Measurements from ENCODE around the gene PLIN1. TPM values are rescaled to one million over a fixed set of nuclear protein-coding genes. Genes with fewer than 3 reads are reported as not detected.

Gene PLIN1
- polyA plus RNA-seq, 1 donor (not counting 4 experiments of a cell fraction or from before 2014, with no cell fraction given) = 0.30 TPM

GRCh38 chr15:89652131-89652530 lies 27.0 kb downstream of the PLIN1 start:
- peaks cover 6% of the 10 kb centered on the region for H3K27me3 ChIP-seq (ENCODE audit: control insufficient read depth, extremely low read depth, insufficient read depth, low read length)
- H2AFZ ChIP-seq (ENCODE audit: control insufficient read depth, low read length) = no peak overlapping the region
- H3K9me1 ChIP-seq (ENCODE audit: control insufficient read depth, extremely low read depth, insufficient read depth, low read length) = no peaks in the 10 kb centered on the region
- no peak overlapping the region for H3K4me3 ChIP-seq (ENCODE audit: control insufficient read depth in 2 of 3, extremely low read depth in 1 of 3, insufficient read depth in 2 of 3, low read depth in 1 of 3, low read length in 3 of 3)
- no peaks in the 10 kb centered on the region for H3K79me2 ChIP-seq (ENCODE audit: control insufficient read depth, insufficient read depth, low read length)
- H3K4me2 ChIP-seq (ENCODE audit: control insufficient read depth, extremely low read depth, insufficient read depth, low read depth, low read length) = no peak overlapping the region
- dilution Hi-C loops (cut with MboI; ENCODE audit: extremely low pct_ligation_motif_present, low sequenced_read_pairs) = no loop called here
- no peaks in the 10 kb centered on the region for H4K20me1 ChIP-seq (ENCODE audit: control insufficient read depth, extremely low read depth, insufficient read depth, low read length)
- peaks cover 3% of the 10 kb centered on the region for H3K4me1 ChIP-seq (ENCODE audit: control insufficient read depth, extremely low read depth, insufficient read depth, low read length)
- FAIRE-seq = no peak
- H3K36me3 ChIP-seq (ENCODE audit: control insufficient read depth in 2 of 2, extremely low read depth in 1 of 2, insufficient read depth in 2 of 2, low read length in 2 of 2) = no peaks in the 10 kb centered on the region
- no peak for DNase-seq (ENCODE audit: low read depth, low spot score)
- no peaks in the 10 kb centered on the region for H3K9me3 ChIP-seq (ENCODE audit: control insufficient read depth, low read depth, low read length)
- no peak overlapping the region for H3K9ac ChIP-seq (ENCODE audit: control insufficient read depth, extremely low read depth, insufficient read depth, low read length)
- no peak overlapping the region for H3K27ac ChIP-seq (ENCODE audit: control insufficient read depth, insufficient read depth, low read length)
- no peak for TF ChIP-seq EZH2 (IDR thresholded peaks at IDR 0.05; ENCODE audit: low read length)

DNA sequence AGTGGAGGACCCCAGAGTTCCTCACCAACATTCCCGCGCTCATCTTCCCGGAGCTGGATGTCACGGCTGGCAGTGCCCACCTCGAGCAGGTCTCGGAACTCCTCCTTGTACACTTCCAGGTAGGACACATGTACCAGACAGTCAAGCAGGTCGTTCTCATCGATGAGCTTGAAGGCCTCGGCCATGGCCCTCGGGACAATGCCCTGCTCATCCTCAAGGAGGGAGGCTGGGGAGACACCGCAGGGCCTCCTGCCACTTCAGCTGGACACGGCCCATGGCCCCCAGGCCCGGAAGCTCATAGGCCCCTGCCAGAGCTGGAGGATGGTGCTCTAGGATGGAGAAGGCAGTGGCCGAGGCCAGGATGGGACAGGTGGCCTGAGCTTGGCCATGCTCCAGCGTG lies 29.5 kb downstream of the PLIN1 start:
- no peaks in the 10 kb centered on the region for H3K9me1 ChIP-seq (ENCODE audit: control insufficient read depth, extremely low read depth, insufficient read depth, low read length)
- H3K36me3 ChIP-seq (ENCODE audit: control insufficient read depth in 2 of 2, extremely low read depth in 1 of 2, insufficient read depth in 2 of 2, low read length in 2 of 2) = no peaks in the 10 kb centered on the region
- DNase-seq (ENCODE audit: low read depth, low spot score) (no peak), FAIRE-seq (no peak)
- no peak overlapping the region for H3K27ac ChIP-seq (ENCODE audit: control insufficient read depth, insufficient read depth, low read length)
- no peak overlapping the region for H2AFZ ChIP-seq (ENCODE audit: control insufficient read depth, low read length)
- no peak overlapping the region for H3K4me2 ChIP-seq (ENCODE audit: control insufficient read depth, extremely low read depth, insufficient read depth, low read depth, low read length)
- H3K9ac ChIP-seq (ENCODE audit: control insufficient read depth, extremely low read depth, insufficient read depth, low read length) = no peak overlapping the region
- H4K20me1 ChIP-seq (ENCODE audit: control insufficient read depth, extremely low read depth, insufficient read depth, low read length) = no peaks in the 10 kb centered on the region
- no peaks in the 10 kb centered on the region for H3K79me2 ChIP-seq (ENCODE audit: control insufficient read depth, insufficient read depth, low read length)
- H3K4me1 ChIP-seq (ENCODE audit: control insufficient read depth, extremely low read depth, insufficient read depth, low read length) = peaks cover 3% of the 10 kb centered on the region
- no peak overlapping the region for H3K4me3 ChIP-seq (ENCODE audit: control insufficient read depth in 2 of 3, extremely low read depth in 1 of 3, insufficient read depth in 2 of 3, low read depth in 1 of 3, low read length in 3 of 3)
- H3K9me3 ChIP-seq (ENCODE audit: control insufficient read depth, low read depth, low read length) = no peaks in the 10 kb centered on the region
- dilution Hi-C loops (cut with MboI; ENCODE audit: extremely low pct_ligation_motif_present, low sequenced_read_pairs) = no loop called here
- H3K27me3 ChIP-seq (ENCODE audit: control insufficient read depth, extremely low read depth, insufficient read depth, low read length) = peaks cover 6% of the 10 kb centered on the region
- TF ChIP-seq EZH2 (IDR thresholded peaks at IDR 0.05; ENCODE audit: low read length) = no peak
- TF ChIP-seq, protein P1, sequence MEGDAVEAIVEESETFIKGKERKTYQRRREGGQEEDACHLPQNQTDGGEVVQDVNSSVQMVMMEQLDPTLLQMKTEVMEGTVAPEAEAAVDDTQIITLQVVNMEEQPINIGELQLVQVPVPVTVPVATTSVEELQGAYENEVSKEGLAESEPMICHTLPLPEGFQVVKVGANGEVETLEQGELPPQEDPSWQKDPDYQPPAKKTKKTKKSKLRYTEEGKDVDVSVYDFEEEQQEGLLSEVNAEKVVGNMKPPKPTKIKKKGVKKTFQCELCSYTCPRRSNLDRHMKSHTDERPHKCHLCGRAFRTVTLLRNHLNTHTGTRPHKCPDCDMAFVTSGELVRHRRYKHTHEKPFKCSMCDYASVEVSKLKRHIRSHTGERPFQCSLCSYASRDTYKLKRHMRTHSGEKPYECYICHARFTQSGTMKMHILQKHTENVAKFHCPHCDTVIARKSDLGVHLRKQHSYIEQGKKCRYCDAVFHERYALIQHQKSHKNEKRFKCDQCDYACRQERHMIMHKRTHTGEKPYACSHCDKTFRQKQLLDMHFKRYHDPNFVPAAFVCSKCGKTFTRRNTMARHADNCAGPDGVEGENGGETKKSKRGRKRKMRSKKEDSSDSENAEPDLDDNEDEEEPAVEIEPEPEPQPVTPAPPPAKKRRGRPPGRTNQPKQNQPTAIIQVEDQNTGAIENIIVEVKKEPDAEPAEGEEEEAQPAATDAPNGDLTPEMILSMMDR (optimal IDR thresholded peaks at IDR 0.05 in 1 of 3, IDR thresholded peaks at IDR 0.05 in 1 of 3, conservative IDR thresholded peaks at IDR 0.05 in 1 of 3; ENCODE audit: extremely low read depth in 1 of 3, insufficient read depth in 2 of 3, low read length in 3 of 3) = no peak

DNA sequence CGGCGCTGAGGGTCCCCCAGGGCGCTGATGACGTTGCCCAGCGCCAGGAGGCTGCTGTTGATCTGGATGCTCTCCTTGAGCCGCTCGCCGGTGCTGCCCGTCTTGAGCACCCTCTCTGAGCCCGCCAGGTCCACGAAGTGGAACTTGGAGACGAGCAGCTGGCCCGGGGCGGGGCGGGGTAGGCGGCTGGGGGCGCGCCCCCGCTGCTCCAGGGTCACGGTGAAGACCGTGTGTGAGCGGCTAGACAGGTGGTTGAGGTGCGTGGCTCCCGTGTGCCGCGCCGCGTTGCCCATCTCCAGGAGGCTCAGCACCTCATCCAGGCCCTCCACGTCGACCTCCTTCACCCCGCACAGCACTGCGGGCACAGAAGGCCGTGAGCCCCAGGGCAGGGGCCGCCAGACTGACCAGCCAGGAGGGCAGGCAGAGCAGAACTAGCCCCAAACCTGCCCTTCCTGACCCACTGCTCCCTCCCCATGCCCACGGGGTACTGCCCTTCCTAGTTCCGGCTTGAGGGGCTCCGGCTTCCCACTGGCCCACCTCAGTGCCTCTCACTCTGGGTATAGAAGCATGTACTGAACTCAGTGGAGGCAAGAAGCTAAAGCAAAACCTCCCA lies 30.0 kb downstream of the PLIN1 start:
- no peaks in the 10 kb centered on the region for H3K9me3 ChIP-seq (ENCODE audit: control insufficient read depth, low read depth, low read length)
- no peak overlapping the region for H3K4me3 ChIP-seq (ENCODE audit: control insufficient read depth in 2 of 3, extremely low read depth in 1 of 3, insufficient read depth in 2 of 3, low read depth in 1 of 3, low read length in 3 of 3)
- no peak overlapping the region for H2AFZ ChIP-seq (ENCODE audit: control insufficient read depth, low read length)
- H3K4me2 ChIP-seq (ENCODE audit: control insufficient read depth, extremely low read depth, insufficient read depth, low read depth, low read length) = no peak overlapping the region
- dilution Hi-C loops (cut with MboI; ENCODE audit: extremely low pct_ligation_motif_present, low sequenced_read_pairs) = no loop called here
- no peaks in the 10 kb centered on the region for H3K9me1 ChIP-seq (ENCODE audit: control insufficient read depth, extremely low read depth, insufficient read depth, low read length)
- FAIRE-seq (no peak), DNase-seq (ENCODE audit: low read depth, low spot score) (no peak)
- no peaks in the 10 kb centered on the region for H3K4me1 ChIP-seq (ENCODE audit: control insufficient read depth, extremely low read depth, insufficient read depth, low read length)
- no peaks in the 10 kb centered on the region for H3K36me3 ChIP-seq (ENCODE audit: control insufficient read depth in 2 of 2, extremely low read depth in 1 of 2, insufficient read depth in 2 of 2, low read length in 2 of 2)
- H4K20me1 ChIP-seq (ENCODE audit: control insufficient read depth, extremely low read depth, insufficient read depth, low read length) = no peaks in the 10 kb centered on the region
- H3K27me3 ChIP-seq (ENCODE audit: control insufficient read depth, extremely low read depth, insufficient read depth, low read length) = no peaks in the 10 kb centered on the region
- H3K9ac ChIP-seq (ENCODE audit: control insufficient read depth, extremely low read depth, insufficient read depth, low read length) = no peak overlapping the region
- no peak overlapping the region for H3K27ac ChIP-seq (ENCODE audit: control insufficient read depth, insufficient read depth, low read length)
- no peaks in the 10 kb centered on the region for H3K79me2 ChIP-seq (ENCODE audit: control insufficient read depth, insufficient read depth, low read length)
- TF ChIP-seq, protein P1 (optimal IDR thresholded peaks at IDR 0.05 in 1 of 3, IDR thresholded peaks at IDR 0.05 in 1 of 3, conservative IDR thresholded peaks at IDR 0.05 in 1 of 3; ENCODE audit: extremely low read depth in 1 of 3, insufficient read depth in 2 of 3, low read length in 3 of 3) = no peak
- no peak for TF ChIP-seq EZH2 (IDR thresholded peaks at IDR 0.05; ENCODE audit: low read length)
